Activated naive CD8-positive, alpha-beta T cell treated with anti-CD3 and anti-CD28 coated beads for 36 hours (primary cell): Measurements from ENCODE around the gene RFFL. TPM values are rescaled to one million over a fixed set of nuclear protein-coding genes. Genes with fewer than 3 reads are reported as not detected.

ENCODE experiments used
- DNase-seq: peaks from one replicate; pipeline ENCODE4 v3.0.0; 2021
- H3K27ac Mint-ChIP-seq: one replicate; pipeline ENCODE4 v1.8.0; 2022; ENCODE audit warnings: mild to moderate bottlenecking, moderate library complexity, mixed read lengths
- H3K27me3 Mint-ChIP-seq: one replicate; pipeline ENCODE4 v1.8.0; 2022; ENCODE audit warnings: mild to moderate bottlenecking, mixed read lengths
- H3K36me3 Mint-ChIP-seq: one replicate; pipeline ENCODE4 v1.8.0; 2021; ENCODE audit warnings: mild to moderate bottlenecking, mixed read lengths
- H3K4me1 Mint-ChIP-seq: one replicate; pipeline ENCODE4 v1.8.0; 2021; ENCODE audit warnings: mixed read lengths
- H3K4me3 Mint-ChIP-seq: one replicate; pipeline ENCODE4 v1.8.0; 2022; ENCODE audit warnings: mild to moderate bottlenecking, moderate library complexity, mixed read lengths
- H3K9me3 Mint-ChIP-seq: one replicate; pipeline ENCODE4 v1.8.0; 2022; ENCODE audit warnings: mixed read lengths
- total RNA-seq, 2 experiments: library from RNA; stranded (reverse); gene quantifications; one replicate each; pipeline ENCODE4 v1.2.3, GENCODE V29; 2021

RFFL gene
- total RNA-seq, 2 experiments from 2014 or later: 9.6 to 10.3 TPM

DNA sequence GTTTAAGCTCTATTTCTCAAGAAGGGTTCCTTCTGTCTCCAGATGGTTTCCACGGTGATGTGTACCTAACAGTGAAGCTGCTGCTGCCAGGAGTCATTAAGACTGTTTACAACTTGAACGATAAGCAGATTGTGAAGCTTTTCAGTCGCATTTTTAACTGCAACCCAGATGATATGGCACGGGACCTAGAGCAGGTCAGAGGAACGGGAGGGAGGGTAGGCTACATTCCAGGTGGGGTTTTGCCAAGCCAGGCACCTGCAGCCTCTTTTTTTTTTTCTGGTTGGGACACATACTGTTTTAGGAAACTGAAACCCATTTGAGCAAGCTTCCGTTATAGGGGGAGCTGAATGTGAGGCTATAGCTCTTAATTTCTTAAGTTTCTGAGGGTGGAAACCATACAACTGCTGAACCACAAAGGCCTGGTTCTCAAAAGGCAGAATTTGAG is 72.6 kb downstream of the RFFL start:
- Mint-ChIP-seq H3K9me3 (no peaks in the 10 kb centered on the region), H3K27ac (no peak overlapping the region), H3K4me3 (no peak overlapping the region), H3K36me3 (peaks cover 17% of the 10 kb centered on the region), H3K4me1 (peaks cover 2% of the 10 kb centered on the region), H3K27me3 (no peaks in the 10 kb centered on the region)
- DNase-seq: no peak

DNA sequence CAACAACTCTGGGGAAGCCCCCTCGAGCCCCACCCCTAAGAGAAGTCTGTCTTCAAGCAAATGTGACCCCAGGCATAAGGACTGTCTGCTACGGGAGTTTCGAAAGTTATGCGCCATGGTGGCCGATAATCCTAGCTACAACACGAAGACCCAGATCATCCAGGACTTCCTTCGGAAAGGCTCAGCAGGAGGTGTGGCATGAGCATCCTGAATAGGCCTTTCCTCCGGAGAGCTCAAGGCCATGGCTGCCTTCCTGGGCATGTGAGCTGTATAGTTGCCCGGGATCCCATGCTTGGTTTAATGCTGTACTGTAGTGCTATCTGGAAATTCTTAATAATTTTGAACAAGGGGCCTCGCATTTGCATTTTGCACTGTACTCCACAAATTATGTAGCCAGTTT is 74.0 kb downstream of the RFFL start:
- Mint-ChIP-seq H3K27ac (no peak overlapping the region), H3K36me3 (peaks cover 12% of the 10 kb centered on the region), H3K4me1 (peaks cover 7% of the 10 kb centered on the region), H3K27me3 (no peaks in the 10 kb centered on the region), H3K4me3 (no peak overlapping the region), H3K9me3 (no peaks in the 10 kb centered on the region)
- no peak for DNase-seq

- H3K27ac Mint-ChIP-seq: no peak overlapping the region
- H3K9me3 Mint-ChIP-seq: no peaks in the 10 kb centered on the region
- H3K36me3 Mint-ChIP-seq: peaks cover 12% of the 10 kb centered on the region
- H3K4me1 Mint-ChIP-seq: peaks cover 16% of the 10 kb centered on the region
- no peak overlapping the region for H3K4me3 Mint-ChIP-seq
- DNase-seq: no peak
- H3K27me3 Mint-ChIP-seq: no peaks in the 10 kb centered on the region
Measured at GRCh38 chr17:34988644-34989043, 74.9 kb downstream of the RFFL start.

DNA sequence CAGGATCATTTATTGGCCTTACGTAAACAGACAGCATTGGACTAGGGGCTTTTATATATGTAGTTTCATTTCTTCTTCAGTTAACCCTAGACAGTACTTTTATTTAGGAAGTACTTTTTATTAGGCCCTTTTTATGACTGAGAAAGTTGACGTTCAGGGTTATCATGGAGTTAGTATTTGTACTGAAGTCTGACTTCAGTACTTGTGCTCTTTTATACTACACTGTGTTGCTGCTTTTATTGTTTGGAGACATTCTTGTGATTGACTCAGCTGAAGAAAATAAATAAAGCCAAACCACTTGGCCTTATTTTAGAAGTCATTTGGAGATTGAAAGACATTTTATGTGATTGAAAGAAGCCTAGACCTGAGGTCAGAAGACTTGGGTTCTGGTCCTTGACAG is 76.3 kb downstream of the RFFL start:
- H3K4me3 Mint-ChIP-seq: no peak overlapping the region
- no peaks in the 10 kb centered on the region for H3K9me3 Mint-ChIP-seq
- H3K4me1 Mint-ChIP-seq: peaks cover 28% of the 10 kb centered on the region
- no peak overlapping the region for H3K27ac Mint-ChIP-seq
- peaks cover 14% of the 10 kb centered on the region for H3K36me3 Mint-ChIP-seq
- no peak for DNase-seq
- no peaks in the 10 kb centered on the region for H3K27me3 Mint-ChIP-seq

GRCh38 chr17:34981538-34982241 is 81.8 kb downstream of the RFFL start:
- H3K4me1 Mint-ChIP-seq: peaks cover 44% of the 10 kb centered on the region
- peak overlapping the region; percentile 90 for H3K4me3 Mint-ChIP-seq
- H3K27ac Mint-ChIP-seq: peak overlapping the region; percentile 90
- DNase-seq: no peak
- no peaks in the 10 kb centered on the region for H3K9me3 Mint-ChIP-seq
- peaks cover 14% of the 10 kb centered on the region for H3K36me3 Mint-ChIP-seq
- no peaks in the 10 kb centered on the region for H3K27me3 Mint-ChIP-seq

- H3K4me1 Mint-ChIP-seq: peaks cover 44% of the 10 kb centered on the region
- no peaks in the 10 kb centered on the region for H3K27me3 Mint-ChIP-seq
- H3K9me3 Mint-ChIP-seq: no peaks in the 10 kb centered on the region
- peak overlapping the region; percentile 90 for H3K4me3 Mint-ChIP-seq
- peak; percentile 85 for DNase-seq
- H3K36me3 Mint-ChIP-seq: peaks cover 12% of the 10 kb centered on the region
- peak overlapping the region; percentile 90 for H3K27ac Mint-ChIP-seq
Measured at GRCh38 chr17:34980681-34981537, 82.6 kb downstream of the RFFL start.

- Mint-ChIP-seq H3K4me1 (peaks cover 42% of the 10 kb centered on the region), H3K4me3 (peak within 1 kb of the TSS; percentile 96), H3K36me3 (peaks cover 12% of the 10 kb centered on the region), H3K9me3 (no peaks in the 10 kb centered on the region), H3K27ac (peak within 1 kb of the TSS; percentile 98), H3K27me3 (no peaks in the 10 kb centered on the region)
- DNase-seq: peak; percentile 95
Measured at GRCh38 chr17:34980353-34980680, 83.2 kb downstream of the RFFL start, which contains the start of gene LIG3. Gene LIG3 (plus strand): TSS chr17:34980512. CDS start chr17:34983006, 2,494 bp downstream.

GRCh38 chr17:34979650-34980352 is 83.7 kb downstream of the RFFL start:
- H3K4me1 Mint-ChIP-seq: peaks cover 39% of the 10 kb centered on the region
- peak overlapping the region; percentile 96 for H3K4me3 Mint-ChIP-seq
- peaks cover 12% of the 10 kb centered on the region for H3K36me3 Mint-ChIP-seq

GRCh38 chr17:34979153-34979552 is 84.4 kb downstream of the RFFL start:
- Mint-ChIP-seq H3K27ac (no peak overlapping the region), H3K36me3 (peaks cover 12% of the 10 kb centered on the region), H3K4me1 (peaks cover 35% of the 10 kb centered on the region), H3K4me3 (peak overlapping the region; percentile 96), H3K27me3 (no peaks in the 10 kb centered on the region), H3K9me3 (no peaks in the 10 kb centered on the region)
- no peak for DNase-seq

More at GRCh38 chr17:34979650-34980352, 83.7 kb downstream of the RFFL start:
- Mint-ChIP-seq H3K9me3 (no peaks in the 10 kb centered on the region), H3K27me3 (no peaks in the 10 kb centered on the region), H3K27ac (peak overlapping the region; percentile 98)
- DNase-seq: no peak

DNA sequence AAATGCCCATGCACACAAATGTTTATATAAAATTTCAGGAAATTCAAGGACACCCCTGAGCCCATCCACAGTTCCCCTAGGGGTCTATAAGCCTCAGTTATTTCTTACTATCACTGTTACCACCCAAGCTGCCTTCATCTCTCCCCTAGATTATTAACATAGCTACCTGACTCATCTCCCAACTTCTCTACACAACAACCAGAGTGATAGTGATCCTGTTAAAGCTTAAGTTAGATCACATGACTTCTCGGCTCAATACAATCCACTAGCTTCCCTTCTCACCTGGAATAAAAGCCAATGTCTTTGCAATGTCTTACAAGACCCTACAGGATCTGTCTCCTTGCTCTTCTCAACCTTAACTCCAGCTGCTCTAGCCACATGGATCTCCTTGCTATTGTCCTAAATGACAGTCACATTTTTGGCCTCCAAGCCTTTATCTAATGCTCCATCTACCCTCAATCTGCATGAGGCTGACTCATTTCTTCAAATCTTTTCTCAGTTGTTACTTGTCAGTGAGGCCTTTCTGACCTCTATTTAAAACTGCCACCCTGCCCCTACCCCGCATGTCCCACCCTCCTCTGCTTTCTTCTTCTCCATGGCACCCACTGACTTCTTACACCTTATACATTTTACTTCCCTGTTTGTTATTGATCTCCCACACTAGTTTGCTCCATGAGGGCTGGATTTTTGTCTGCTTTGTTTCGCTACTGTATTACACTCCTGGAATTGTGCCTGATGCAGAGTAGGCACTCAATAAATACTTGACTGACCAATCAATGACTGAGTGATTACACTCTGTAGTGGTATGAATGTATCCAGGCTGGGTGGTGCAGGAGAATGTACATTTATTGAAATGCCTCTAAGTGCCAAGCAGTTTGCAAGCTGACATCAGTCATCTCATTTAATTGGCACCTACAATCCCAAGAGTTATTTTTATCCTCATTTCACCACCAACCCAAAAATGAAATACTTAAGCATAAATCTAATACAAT is 88.4 kb downstream of the RFFL start:
- H3K4me1 Mint-ChIP-seq: peaks cover 9% of the 10 kb centered on the region
- no peak for DNase-seq
- no peaks in the 10 kb centered on the region for H3K27me3 Mint-ChIP-seq
- H3K9me3 Mint-ChIP-seq: no peaks in the 10 kb centered on the region
- H3K36me3 Mint-ChIP-seq: no peaks in the 10 kb centered on the region
- H3K4me3 Mint-ChIP-seq: no peak overlapping the region
- no peak overlapping the region for H3K27ac Mint-ChIP-seq

DNA sequence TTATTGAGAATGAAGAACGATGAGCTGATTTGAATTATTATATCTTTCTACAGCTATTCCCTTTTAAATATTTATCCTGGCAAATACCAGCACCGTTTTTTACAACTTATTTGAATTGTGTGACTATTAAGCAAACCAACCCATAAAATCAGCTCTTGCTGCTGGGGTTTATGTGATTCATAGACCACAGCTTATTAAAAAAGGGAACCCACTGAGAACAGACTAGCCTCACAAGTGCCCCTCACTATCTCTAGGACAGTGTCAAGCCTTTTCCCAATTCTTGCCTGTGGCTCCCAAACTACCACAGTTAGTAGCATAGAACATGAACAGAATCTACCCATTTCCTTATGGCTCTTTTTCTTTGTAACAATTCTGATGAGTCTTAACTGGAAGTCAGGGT is 89.3 kb downstream of the RFFL start:
- Mint-ChIP-seq H3K27me3 (no peaks in the 10 kb centered on the region), H3K9me3 (no peaks in the 10 kb centered on the region), H3K4me1 (peaks cover 2% of the 10 kb centered on the region), H3K36me3 (peaks cover 3% of the 10 kb centered on the region), H3K27ac (no peak overlapping the region), H3K4me3 (no peak overlapping the region)
- DNase-seq: no peak

GRCh38 chr17:34961093-34961911 is 102.2 kb downstream of the RFFL start, which contains the start of the genes CCT6B and ZNF830:
Gene CCT6B (minus strand): TSS chr17:34961460. CDS start chr17:34961393, 67 bp downstream.
Gene ZNF830 (plus strand): TSS chr17:34961540. CDS start chr17:34961567, 27 bp downstream.
- H3K27ac Mint-ChIP-seq: peak within 1 kb of the TSS; percentile 98
- H3K36me3 Mint-ChIP-seq: peaks cover 29% of the 10 kb centered on the region
- peaks cover 5% of the 10 kb centered on the region for H3K27me3 Mint-ChIP-seq
- peak within 1 kb of the TSS; percentile 99 for H3K4me3 Mint-ChIP-seq
- no peaks in the 10 kb centered on the region for H3K9me3 Mint-ChIP-seq
- peak; percentile 87 for DNase-seq
- peaks cover 12% of the 10 kb centered on the region for H3K4me1 Mint-ChIP-seq

DNA sequence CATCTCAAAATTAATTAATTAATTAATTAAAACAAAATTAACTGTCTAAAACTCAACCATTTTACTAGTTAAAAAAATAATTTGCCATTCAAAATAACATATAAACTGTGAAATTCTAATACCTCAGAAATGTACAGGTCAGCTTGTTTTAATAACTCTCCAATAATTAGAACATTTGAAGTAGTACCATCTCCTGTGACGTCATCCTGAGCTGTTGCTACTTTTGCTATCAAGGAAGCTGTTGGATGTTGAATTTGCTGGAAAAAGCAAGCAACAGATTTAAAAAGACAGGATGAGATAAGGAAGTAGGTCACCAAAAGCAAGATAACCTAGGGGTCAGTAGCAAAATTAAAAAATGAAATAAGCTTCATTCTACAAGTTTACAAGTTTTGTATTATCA is 105.1 kb downstream of the RFFL start:
- H3K4me1 Mint-ChIP-seq: peaks cover 9% of the 10 kb centered on the region
- no peak overlapping the region for H3K27ac Mint-ChIP-seq
- no peaks in the 10 kb centered on the region for H3K9me3 Mint-ChIP-seq
- no peak overlapping the region for H3K4me3 Mint-ChIP-seq
- peaks cover 18% of the 10 kb centered on the region for H3K36me3 Mint-ChIP-seq
- DNase-seq: no peak
- peaks cover 5% of the 10 kb centered on the region for H3K27me3 Mint-ChIP-seq
